Nephron progenitor cell (in vitro differentiated cells): ENCODE measurements around the gene ENO1.
A peak's percentile ranks its signal among the peaks of the same experiment; 100 is the strongest.
"Not testable (repeated sequence)": the region's sequence is repeated elsewhere in the genome, so short reads cannot be mapped to it uniquely, and the experiment has no call there.

Experiments used
- DNase-seq: peaks from one replicate; pipeline ENCODE4 v3.0.0; 2021
- H3K27ac Mint-ChIP-seq: 2 replicates; pipeline ENCODE4 v1.8.0; 2021; ENCODE audit warnings: mild to moderate bottlenecking, moderate library complexity, mixed read lengths
- H3K27me3 Mint-ChIP-seq: 2 replicates; pipeline ENCODE4 v1.8.0; 2021; ENCODE audit warnings: mild to moderate bottlenecking, low read depth, mixed read lengths; ENCODE audit not compliant: poor library complexity
- H3K36me3 Mint-ChIP-seq: 2 replicates; pipeline ENCODE4 v1.8.0; 2021; ENCODE audit warnings: low read depth, mixed read lengths
- H3K4me1 Mint-ChIP-seq: 2 replicates; pipeline ENCODE4 v1.8.0; 2021; ENCODE audit warnings: mixed read lengths
- H3K4me3 Mint-ChIP-seq: 2 replicates; pipeline ENCODE4 v1.8.0; 2021; ENCODE audit warnings: mild to moderate bottlenecking, moderate library complexity, mixed read lengths
- H3K9me3 Mint-ChIP-seq: 2 replicates; pipeline ENCODE4 v1.8.0; 2021; ENCODE audit warnings: mild to moderate bottlenecking, moderate library complexity, mixed read lengths
- CTCF ChIP-seq: fragments of 200-600 bp; sonication (generic); IDR thresholded peaks from 2 replicates; pipeline ENCODE4 v1.5.0; 2021; ENCODE audit warnings: antibody characterized with exemption

Gene ENO1

GRCh38 chr1:8839990-8840389 is 38.5 kb downstream of the ENO1 start:
- H3K36me3 Mint-ChIP-seq, result peaks cover 11% of the 10 kb centered on the region
- peaks cover 6% of the 10 kb centered on the region for H3K27me3 Mint-ChIP-seq
- no peak for DNase-seq
- TF ChIP-seq CTCF, result no peak
- H3K4me1 Mint-ChIP-seq, result peaks cover 33% of the 10 kb centered on the region
- H3K9me3 Mint-ChIP-seq, result peaks cover 19% of the 10 kb centered on the region
- H3K27ac Mint-ChIP-seq, result peak overlapping the region; percentile 8
- H3K4me3 Mint-ChIP-seq, result no peak overlapping the region

DNA sequence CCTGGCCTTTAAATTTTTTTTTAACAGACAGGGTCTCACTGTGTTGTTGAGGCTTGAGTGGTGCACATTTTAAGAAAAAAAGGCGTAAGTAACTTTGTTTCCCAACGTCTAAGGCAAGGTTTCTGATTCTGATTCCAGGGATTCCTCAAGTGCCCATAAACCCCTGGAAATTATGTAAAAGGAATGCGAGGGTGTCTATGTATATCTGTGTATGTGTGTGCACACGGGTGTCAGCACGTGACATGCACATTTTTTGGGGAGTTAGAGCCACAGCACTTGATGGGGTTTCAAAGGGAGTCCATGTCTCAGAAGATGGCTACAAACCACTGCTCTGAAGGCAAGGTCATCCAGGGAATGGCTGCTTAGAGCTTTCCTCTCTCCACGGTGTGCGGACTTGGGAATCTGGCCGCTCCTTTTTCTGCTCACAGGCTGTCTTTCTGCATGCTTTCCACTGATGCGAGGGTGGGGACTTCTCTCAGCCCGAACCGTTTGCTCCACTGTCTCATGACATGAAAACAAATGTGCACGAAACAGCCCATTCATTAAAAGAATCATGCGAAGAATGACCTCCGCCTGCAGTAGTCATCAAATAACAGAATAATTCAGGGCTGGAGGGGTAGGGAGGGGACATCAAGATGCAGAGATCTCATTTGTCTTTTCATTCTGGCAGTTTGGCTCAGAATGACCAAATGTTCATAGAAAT is 42.4 kb downstream of the ENO1 start:
- TF ChIP-seq CTCF, result no peak
- H3K9me3 Mint-ChIP-seq, result peaks cover 11% of the 10 kb centered on the region
- no peak overlapping the region for H3K27ac Mint-ChIP-seq
- no peak for DNase-seq
- peaks cover 9% of the 10 kb centered on the region for H3K36me3 Mint-ChIP-seq
- no peak overlapping the region for H3K4me3 Mint-ChIP-seq
- H3K4me1 Mint-ChIP-seq, result peaks cover 17% of the 10 kb centered on the region
- H3K27me3 Mint-ChIP-seq, result no peaks in the 10 kb centered on the region

DNA sequence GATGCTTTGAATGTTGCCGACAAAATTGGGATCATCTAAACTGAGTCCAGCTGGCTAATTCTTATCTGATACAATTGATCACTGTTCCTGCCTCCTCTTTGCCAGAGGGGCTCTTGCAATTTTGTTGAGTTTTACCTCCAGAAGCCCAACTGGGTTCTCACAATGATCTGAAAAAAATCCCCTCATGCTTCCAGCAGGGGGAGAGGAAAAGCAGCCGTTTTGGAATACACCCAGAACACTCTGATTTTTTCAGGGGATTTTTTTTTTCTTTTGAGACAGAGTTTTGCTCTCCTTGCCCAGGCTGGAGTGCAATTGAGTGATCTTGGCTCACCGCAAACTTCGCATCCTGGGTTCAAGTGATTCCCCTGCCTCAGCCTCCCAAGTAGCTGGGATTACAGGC is 47.1 kb downstream of the ENO1 start:
- Mint-ChIP-seq H3K27ac (no peak overlapping the region), H3K27me3 (peaks cover 5% of the 10 kb centered on the region)

GRCh38 chr1:8830732-8831131 is 47.8 kb downstream of the ENO1 start:
- H3K27ac Mint-ChIP-seq, H3K27me3 Mint-ChIP-seq, H3K36me3 Mint-ChIP-seq, H3K9me3 Mint-ChIP-seq, DNase-seq: not testable (repeated sequence)
- Mint-ChIP-seq H3K4me3 (peak overlapping the region; percentile 27), H3K4me1 (peaks cover 34% of the 10 kb centered on the region)

More for the DNA sequence above, 47.1 kb downstream of the ENO1 start:
- no peak for DNase-seq
- H3K4me3 Mint-ChIP-seq, result no peak overlapping the region
- H3K9me3 Mint-ChIP-seq, result no peaks in the 10 kb centered on the region
- no peak for TF ChIP-seq CTCF
- peaks cover 34% of the 10 kb centered on the region for H3K4me1 Mint-ChIP-seq
- no peaks in the 10 kb centered on the region for H3K36me3 Mint-ChIP-seq

DNA sequence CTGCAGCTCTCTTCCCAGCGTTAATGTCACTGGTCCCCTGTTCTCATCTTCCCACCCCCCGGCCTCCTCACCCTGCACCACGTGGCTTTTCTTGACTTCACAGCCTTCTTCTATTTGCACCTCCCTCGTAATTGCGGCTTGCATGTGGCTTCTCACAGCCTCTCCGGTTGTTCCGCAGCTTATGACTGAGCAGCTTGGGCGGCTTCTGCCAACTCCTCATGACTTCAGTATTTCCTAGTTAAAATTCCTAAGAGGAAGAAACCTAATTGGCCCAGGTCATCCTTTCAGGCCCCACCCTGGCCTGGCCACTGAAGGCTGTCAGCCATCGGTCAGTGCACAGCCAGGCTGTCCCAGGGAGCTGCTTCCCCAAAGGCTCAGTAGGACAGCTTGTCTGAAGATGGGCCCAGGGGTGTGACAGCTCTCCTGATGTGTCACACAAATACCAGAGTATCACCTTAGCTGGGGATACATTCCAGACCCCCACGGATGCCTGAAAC is 52.5 kb downstream of the ENO1 start:
- peaks cover 10% of the 10 kb centered on the region for H3K27me3 Mint-ChIP-seq
- H3K27ac Mint-ChIP-seq, result peak overlapping the region; percentile 83
- H3K4me3 Mint-ChIP-seq, result peak overlapping the region; percentile 71
- no peak for DNase-seq
- no peak for TF ChIP-seq CTCF
- no peaks in the 10 kb centered on the region for H3K36me3 Mint-ChIP-seq
- H3K9me3 Mint-ChIP-seq, result no peaks in the 10 kb centered on the region
- H3K4me1 Mint-ChIP-seq, result peaks cover 67% of the 10 kb centered on the region

DNA sequence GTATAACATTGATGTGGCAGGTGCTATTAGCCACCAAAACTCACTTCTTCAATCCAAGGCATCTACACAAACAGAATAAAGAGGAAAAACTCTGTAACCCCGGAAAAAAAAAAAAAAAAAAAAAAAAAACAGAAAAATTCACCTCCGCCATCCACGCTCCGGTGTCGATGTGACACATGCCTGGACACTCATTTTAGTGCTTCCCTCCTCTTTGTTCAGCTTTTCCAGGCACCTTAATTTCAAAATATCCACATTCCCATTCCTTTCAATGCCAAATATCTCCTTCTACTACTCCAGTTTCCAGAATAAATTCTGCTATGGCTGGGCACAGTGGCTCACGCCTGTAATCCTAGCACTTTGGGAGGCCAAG is 55.2 kb downstream of the ENO1 start:
- H3K9me3 Mint-ChIP-seq, result no peaks in the 10 kb centered on the region
- no peak for DNase-seq
- peaks cover 10% of the 10 kb centered on the region for H3K27me3 Mint-ChIP-seq
- H3K27ac Mint-ChIP-seq, result peak overlapping the region; percentile 98
- no peak for TF ChIP-seq CTCF
- peak overlapping the region; percentile 50 for H3K4me3 Mint-ChIP-seq
- H3K4me1 Mint-ChIP-seq, result peaks cover 60% of the 10 kb centered on the region
- no peaks in the 10 kb centered on the region for H3K36me3 Mint-ChIP-seq
